Adrenal gland (tissue), 5 donors: ENCODE data around the gene LRBA.

Source experiments
- CTCF ChIP-seq, 6 experiments: fragments of 450-650 bp in 4 of 6; fragments of 200-600 bp in 2 of 6; sonication (generic) in 1 of 6; IDR thresholded peaks; 1 replicate in 5 of 6; 2 replicates in 1 of 6; pipeline versions ENCODE4 v1.5.1 to v1.8.0; 2016 to 2021; ENCODE audit warnings: antibody characterized with exemption in 6 of 6, mild to moderate bottlenecking in 2 of 6, moderate library complexity in 1 of 6
- POLR2A ChIP-seq, 2 donors: fragments of 450-650 bp; IDR thresholded peaks; one replicate each; pipeline ENCODE4 v1.6.1; 2017; ENCODE audit warnings: antibody characterized with exemption in 2 of 2, mild to moderate bottlenecking in 2 of 2, moderate library complexity in 1 of 2
- donor health status: DM: no; HTN: no; CAD: no.

GRCh38 chr4:150948074-150948473 lies 67.0 kb downstream of the LRBA start:
- TF ChIP-seq CTCF (IDR thresholded peaks at IDR 0.05) (no peak), POLR2A (IDR thresholded peaks at IDR 0.05) (no peak)
